ENCODE data around the gene ZFAND2A.
"Not testable (repeated sequence)": the region's sequence is repeated elsewhere in the genome, so short reads cannot be mapped to it uniquely, and the experiment has no call there.

The ZFAND2A gene

DNA sequence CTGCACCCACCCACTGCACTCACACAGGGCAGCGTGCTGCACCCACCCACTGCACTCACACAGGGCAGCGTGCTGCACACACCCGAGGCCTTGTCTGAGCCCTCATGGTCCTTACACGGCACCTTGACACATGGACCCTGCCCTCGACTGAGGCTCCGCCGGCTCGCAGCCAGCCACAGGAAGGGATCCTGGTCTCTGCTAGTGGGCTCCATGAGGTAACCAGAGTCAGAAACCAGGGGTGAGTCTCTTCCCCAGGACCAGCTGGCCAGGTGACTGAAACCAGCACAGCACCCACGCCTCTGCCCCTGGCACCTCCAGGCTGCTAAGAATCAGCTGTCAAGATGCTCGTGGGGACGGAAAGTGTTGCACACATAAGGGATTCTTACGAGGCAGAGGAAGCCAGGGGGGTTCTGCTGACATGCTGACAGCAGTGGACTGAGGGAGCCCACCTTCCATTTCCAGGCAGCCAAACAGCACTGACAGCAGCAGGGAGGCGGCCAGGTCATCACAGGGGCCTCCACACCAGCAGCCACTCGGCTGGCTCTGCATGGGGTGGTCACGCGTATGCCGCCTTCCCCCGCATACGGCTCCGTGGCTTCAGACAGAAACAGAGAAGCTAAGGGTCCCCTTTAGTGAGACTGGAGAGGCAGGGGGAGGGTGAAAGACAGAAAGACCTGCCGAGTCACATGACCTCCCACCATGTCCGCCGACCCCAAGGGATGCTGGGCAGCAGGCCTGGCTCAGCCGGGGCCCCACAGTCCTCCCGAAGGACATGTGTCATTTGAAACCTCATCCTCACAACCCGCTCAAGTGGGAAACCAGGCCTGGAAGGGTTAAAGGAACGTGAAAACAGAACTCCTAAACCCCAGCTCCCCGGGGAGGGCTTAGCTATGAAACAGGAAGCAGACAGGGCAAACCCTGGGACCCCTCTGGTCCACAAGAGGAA, 37.8 kb downstream of the ZFAND2A start:
- DNase-seq: no peak

DNA sequence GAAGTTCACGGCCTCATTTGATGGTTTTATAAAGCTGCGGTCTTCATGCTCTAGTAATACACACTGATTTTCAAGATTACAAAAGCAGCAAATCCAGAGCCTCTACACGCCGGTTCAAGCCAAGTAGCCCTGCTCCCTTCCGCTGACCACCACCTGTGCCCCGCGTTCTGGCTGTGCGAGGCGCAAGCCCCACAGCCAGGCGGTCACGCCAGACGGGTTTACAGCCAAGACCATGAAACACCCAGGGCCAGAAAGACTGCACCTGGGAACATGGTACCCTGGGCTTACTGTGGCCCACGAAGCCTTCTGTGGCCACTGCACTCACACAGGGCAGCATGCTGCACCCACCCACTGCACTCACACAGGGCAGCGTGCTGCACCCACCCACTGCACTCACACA, 38.5 kb downstream of the ZFAND2A start:
- DNase-seq: no peak

DNA sequence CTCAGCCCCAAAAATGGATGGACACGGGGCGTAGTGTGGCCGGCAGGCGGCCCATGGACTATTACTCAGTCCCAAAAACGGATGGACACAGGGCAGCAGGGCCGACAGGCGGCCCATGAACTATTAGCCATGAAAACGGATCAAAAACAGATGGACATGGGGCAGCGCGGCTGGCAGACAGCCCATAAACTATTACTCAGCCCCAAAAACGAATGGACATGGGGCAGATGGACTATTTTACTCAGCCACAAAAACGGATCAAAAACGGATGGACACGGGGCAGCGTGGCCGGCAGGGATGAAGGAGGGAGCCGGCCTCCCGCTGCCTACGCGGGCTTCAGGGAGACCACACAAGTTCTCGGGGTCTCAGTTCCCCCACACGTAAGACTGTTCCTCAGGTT, 39.2 kb downstream of the ZFAND2A start:
- DNase-seq: no peak

DNA sequence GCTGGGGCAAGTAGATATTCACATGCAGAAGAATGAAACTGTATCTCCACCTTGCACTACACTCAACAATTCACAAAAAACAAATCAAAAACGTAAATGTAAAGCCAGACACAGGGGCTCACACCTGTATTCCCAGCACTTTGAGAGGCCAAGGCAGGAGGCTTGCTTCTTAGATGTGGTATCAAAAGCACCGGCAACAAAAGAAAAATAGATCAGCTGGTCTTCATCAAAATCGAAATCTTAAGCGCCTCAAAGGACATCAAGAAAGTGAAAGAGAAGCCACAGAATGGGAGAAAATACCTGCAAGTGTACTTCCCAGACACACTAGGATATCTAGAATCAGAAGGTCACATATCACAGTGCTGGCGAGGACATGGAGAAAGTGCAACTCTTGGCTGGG, 40.8 kb downstream of the ZFAND2A start:
- DNase-seq: no peak

DNA sequence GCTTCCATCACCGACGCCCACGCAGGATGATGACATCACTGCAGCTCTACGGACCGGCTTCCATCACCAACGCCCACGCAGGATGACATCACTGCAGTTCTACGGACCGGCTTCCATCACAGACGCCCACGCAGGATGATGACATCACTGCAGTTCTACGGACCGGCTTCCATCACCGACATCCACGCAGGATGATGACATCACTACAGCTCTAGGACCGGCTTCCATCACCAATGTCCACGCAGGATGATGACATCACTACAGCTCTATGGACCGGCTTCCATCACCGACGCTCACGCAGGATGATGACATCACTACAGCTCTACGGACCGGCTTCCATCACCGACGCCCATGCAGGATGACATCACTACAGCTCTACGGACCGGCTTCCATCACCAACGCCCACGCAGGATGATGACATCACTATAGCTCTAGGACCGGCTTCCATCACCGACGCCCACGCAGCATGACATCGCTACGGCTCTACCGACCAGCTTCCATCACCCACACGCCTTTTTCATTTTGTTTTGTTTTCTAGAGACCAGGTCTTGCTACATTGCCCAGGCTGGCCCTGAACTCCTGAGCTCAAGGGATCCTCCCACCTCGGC, 42.6 kb downstream of the ZFAND2A start:
- no peak for DNase-seq

DNA sequence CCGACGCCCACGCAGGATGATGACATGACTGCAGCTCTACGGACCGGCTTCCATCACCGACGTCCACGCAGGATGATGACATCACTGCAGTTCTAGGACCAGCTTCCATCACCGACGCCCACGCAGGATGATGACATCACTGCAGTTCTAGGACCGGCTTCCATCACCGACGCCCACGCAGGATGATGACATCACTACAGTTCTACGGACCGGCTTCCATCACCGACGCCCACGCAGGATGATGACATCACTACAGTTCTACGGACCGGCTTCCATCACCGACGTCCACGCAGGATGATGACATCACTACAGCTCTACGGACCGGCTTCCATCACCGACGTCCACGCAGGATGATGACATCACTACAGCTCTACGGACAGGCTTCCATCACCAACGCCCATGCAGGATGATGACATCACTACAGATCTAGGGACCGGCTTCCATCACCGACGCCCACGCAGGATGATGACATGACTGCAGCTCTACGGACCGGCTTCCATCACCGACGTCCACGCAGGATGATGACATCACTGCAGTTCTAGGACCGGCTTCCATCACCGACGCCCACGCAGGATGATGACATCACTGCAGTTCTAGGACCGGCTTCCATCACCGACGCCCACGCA, 43.5 kb downstream of the ZFAND2A start:
- DNase-seq: not testable (repeated sequence)

DNA sequence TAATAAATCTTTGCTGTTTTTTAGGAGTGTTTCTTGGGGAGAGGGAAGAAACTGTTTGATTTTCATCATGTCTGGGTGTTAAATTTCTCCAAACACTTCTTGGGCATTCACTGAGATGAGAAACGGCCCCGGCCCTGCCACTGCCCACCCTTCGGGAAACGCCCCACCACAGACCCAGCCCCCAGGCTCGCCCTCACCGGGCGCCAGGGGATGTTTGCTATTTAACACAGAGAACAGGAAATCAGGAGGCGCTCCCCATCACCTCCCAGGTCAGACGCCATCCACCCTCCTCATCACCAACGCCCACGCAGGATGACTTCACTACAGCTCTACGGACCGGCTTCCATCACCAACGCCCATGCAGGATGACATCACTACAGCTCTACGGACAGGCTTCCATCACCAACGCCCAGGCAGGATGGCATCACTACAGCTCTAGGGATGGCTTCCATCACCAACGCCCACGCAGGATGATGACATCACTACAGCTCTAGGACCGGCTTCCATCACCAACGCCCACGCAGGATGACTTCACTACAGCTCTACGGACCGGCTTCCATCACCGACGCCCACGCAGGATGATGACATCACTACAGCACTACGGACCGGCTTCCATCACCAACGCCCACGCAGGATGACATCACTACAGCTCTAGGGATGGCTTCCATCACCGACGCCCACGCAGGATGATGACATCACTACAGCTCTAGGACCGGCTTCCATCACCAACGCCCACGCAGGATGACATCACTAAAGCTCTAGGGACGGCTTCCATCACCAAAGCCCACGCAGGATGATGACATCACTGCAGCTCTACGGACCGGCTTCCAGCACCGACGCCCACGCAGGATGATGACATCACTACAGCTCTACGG, 44.6 kb downstream of the ZFAND2A start:
- DNase-seq: not testable (repeated sequence)

DNA sequence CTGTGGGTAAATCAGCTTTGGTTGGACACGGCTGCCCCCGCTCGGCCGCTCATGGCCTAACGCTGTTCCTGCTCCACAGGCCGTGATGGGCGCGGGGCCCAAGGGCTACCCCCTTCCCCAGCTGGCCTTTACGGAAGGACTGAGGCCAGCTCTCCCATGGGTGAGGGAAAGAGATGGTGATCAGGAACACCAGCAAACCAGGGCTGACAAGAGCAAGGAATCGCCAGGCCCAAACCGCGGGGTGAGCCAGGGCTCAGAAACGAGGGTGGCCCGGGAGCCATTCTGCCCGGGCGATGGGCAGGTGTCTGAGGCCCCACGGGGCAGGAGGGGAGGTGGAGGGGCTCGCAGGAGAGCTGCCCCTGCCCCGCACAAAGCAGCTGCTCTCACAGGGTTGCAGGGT, 45.5 kb downstream of the ZFAND2A start:
- DNase-seq: no peak

DNA sequence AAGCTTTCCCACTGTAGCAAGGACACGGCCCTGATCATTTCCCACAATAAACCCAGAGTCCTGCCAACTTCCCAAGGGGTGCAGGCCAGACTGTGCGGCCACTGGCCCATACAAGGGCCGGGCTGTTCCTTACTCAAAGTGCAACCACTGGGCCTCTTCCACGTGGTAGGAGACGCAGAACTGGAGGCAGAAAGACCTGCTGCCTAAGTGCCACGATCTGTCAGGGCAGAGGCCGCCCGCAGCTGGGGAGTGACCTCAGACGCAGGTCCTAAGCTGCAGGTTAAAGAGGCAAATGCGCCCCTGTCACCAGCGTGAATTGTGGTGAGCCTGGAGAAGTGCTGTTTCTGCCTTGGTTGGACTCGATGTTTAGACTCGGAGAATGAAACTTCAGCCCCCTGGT, 45.9 kb downstream of the ZFAND2A start:
- no peak for DNase-seq

DNA sequence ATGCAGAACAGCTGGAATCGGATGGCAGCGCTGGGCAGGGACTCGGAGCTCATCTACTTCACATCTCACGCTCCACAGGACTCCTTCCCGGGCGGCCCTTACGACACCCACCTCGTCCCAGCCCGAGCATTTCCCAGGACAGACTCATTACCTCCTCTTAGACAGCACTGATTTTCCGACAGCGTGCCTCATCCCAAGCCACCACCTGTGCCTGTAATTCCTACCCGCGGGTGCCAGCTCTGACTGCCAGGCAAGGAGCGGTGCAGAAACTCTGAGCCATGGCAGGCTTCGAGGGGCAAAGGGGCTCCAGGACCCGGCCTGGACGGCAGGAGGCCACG, 46.5 kb downstream of the ZFAND2A start:
- DNase-seq: no peak

DNA sequence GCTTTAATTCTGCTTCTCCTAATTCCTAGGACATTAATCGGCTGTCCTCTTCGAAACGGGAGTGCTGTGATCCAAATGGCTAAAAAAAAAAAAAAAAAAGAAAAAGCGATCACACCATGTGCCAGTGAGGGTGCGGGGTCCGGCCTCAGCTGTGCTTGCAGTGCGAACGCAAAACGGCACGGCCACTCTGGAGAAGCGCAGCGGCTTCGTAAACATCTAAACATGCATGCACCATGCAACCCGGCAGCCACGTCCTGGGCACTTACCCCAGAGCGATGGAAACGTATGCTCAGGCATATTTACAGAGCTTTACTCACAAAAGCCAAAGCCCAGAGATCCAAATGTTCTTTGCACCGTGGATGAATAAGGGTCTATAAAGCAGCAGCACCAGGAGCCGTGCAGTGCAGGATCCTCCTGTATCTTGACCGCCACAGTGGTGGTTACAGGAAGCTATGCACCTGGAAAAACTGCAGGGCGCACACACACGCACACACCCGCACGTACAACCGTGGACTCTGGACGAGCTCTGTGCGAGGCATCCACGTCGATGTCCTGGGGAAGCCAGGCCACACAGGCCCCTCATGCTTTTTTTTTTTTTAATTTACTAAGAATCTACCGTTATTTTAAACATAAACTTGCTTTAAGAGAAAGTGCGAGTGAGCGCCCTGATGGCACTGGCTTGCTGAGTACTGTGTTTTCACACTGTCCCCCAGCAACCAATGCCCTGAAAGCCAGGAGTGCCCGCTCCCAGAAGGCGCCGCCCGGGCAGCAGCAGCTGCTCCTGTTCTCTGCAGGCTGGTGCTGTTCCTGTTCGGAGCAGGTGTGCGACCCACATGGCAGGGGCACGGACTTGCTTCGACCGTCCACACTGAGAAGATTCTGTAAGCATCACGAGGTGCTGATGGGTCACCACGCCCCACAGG, 47.1 kb downstream of the ZFAND2A start:
- no peak for DNase-seq

DNA sequence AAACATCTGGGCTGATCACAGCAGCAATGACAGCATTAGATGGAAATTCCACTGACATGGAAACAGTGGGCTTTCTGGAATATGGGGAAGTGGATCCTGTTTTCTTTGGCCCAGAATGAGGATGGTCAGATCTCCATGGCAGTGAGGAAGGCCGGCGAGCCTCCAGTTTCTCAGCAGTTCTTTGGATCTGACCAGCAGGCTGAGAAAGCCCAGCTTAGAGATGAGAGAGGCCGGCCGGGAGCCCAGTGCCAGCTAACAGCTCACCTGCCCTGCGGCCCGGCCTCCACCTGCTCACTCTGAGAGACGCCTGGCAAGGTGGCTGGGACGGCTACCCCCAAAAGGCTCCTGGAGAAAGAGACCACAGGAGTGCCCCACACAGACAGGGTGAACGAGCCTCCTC, 47.9 kb downstream of the ZFAND2A start:
- no peak for DNase-seq

DNA sequence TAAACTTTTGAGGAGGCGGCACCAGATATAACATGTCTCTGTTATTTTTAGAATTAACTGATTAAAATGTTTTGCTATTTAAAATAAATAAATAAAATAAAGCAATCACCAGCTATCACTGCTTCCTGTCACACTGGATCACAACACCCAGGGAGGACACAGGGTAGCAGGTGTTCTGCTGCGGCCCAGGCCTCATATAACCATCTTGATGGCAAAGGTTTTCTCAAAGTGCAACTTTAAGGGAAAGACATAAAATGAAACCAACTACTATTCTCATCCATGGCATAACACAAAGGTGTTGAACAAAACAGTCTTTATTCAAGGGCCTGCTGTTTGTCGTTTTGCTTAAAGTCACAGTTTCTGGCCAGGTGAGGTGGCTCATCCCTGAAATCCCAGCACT, 48.8 kb downstream of the ZFAND2A start:
- no peak for DNase-seq

DNA sequence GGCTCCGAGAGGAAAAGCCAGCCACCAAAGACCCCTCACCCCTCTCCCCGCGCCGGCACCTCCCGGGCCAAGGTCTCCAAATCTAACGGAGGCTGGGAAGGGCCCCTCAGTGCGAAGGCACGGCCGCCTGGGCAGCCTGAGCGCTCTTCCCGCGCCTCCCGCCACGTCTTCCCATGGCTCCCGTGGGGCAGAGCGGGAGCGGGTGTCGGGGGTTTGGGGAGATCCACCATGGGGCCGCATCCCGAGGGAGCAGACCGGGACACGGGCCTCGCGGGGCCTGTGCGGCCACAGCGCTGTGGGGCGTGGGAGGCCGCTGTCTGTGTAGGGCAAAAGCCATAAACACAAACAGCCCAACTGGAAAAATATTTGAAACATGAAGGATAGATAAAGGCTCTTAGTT, 49.6 kb downstream of the ZFAND2A start:
- no peak for DNase-seq

DNA sequence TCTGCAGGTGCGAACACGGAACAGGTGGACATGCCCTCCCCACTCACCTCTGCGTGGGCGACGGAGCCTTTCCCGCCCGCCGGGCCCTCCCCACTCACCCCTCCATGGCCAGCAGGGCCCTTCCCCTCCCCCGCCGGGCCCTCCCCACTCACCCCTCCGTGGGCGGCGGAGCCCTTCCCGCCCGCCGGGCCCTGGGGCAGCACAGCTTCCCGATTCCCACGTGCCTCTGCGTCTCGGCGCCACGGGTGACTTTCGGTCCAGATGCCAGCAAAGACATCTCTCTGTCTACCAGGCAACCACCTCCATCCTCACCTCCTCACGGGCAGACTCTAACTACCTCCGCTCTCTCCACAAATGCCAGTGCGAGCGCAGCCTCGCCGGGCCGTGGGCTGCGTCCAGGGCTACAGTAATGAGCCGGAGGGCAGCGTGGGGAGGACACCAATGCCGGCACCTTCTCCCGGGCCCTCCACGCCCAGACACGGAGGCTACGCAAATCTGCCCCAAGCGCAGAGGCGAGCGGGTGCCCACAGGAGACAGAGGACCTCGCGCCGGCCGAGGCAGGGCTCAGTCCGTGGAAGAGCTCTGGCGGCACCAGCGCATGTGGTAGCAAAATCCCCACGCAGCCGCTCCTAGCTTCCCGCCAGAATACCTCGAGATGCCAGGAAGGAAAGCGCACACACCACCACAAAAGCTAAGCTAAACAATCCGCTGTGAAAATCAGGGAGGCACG, 50.2 kb downstream of the ZFAND2A start:
- no peak for DNase-seq

DNA sequence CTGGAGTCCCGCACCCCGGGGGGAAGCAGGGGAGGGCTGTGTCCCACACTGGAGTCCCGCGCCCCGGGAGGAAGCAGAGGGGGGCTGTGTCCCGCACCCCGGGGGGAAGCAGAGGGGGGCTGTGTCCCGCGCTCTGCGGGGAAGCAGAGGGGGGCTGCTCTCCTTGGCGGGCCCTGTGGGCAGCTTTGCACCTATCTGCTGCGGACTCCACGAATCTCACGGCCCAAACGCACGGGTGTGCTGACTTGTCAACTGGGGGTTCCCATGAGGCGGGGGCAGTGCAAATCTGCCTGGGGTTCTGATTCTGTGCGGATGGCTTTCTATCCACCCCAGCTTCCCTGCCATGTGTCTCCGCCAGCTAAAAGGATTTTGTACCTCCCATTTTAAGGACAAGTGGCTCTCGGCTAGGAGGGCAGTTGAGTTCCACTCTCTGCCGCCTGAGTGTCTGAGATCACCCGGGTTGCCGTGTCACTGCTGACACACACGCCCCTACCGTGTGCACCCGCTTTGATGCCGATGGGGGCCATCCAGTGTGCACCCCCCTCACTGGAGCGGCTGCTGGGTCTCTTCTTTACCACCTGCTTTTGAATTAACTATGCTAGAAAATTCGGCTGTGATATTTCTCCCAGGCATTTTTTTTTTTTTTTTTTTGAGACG, 51.6 kb downstream of the ZFAND2A start:
- DNase-seq: no peak

DNA sequence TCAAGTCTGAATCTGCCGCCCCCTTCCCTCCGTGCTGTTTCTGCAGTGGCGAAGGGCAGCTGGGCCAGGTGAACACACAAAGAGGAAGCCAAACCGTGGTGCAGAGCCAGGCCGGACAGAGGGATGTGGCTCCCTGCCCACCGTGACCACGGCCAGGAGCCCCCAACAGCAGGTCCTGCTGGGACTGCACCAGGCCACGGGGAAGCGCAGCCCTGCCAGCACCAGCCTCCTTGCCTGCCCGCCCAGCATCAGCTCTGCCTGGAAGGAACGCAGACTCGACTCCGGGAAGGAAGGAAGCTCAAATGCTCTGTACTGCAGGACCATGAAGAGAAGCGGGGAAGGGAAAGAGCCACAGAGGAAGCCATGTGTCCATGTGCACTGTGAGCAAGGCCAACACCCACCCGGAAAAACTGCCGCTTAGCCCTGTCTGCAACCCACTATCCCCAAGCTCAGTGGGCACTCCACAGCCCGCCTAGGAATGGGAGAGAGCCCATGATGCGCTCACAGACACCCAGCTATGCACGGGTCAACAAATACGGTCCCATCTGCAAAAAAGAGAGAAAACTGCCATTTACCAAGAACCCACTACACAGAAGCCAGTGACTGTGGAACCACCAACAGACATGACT, 53.1 kb downstream of the ZFAND2A start:
- DNase-seq: no peak

DNA sequence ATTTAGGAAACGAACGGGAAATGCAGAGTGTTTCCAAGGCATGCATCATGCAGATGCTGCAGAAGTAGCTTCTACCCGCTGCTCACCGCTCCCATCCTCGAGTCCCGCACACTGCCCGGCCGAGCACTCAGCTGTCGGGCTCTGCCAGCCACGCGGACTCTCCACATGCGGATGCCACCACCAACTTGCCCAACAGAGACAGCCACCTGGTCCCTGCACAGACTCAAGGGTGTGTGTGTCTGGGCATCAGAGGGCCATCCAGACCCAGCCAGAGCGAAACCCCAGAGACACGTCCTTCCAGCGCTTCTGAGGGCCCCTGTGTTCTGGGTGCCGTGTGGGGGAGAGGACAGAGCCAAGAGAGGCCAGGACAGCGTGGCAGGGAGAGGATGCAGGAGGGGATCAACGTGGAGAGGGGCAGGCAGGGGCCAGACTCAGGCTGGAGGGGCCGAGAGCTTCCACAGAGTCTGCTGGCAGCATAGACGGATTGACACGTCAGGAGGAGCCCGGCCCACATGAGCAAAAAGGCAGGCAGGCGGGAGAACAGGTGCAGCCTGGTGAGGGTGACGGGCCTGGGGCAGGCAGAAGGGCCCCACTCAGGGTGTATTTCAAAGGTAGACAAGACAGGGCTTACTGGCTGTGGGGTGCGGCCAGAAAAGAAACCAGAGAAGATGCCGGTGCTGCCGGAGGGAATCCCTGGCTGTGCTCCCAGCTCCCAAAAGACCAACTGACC, 53.8 kb downstream of the ZFAND2A start:
- no peak for DNase-seq

DNA sequence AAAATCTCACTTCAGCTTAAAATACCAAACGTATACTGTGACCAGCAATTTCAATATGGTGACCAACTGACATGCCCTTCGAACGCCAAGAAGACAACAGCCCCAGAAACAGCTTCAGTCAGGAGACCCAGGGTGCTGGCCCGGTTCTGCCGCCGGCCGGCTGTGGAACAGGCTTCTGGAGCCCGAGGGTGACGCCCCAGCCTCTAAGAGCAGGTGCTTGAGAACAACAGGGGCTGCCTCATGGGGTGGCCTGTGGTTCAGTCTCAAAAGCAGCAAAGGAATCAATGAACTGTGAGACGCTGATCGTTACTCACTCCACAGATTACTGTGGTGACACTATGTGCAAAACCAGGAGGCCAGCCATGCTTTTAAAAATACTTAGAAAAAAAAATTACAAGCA, 54.8 kb downstream of the ZFAND2A start:
- DNase-seq: no peak

Data from DMS153 (cell line).